Measurements from ENCODE around the gene ULBP3.

The ULBP3 gene

DNA sequence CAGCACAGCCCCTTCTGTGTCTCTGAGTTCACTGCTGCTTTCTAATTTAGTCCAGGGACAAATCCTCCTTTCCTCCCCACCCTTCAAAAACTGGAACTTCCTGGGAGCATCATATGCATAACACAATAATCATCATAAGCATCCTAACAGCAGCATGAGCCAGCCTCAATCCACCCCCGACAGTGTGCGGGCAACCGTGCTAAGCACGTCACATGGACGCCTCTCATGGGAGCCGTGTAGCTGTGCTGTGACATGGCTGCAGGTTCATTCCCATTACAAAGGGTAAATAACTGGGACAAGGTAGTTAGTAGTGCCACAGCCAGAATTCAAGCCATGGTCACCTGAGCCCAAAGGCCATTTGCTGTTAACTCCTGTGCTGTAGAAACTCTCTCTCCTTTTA, 24.5 kb upstream of the ULBP3 start:
- TF ChIP-seq, protein P1, sequence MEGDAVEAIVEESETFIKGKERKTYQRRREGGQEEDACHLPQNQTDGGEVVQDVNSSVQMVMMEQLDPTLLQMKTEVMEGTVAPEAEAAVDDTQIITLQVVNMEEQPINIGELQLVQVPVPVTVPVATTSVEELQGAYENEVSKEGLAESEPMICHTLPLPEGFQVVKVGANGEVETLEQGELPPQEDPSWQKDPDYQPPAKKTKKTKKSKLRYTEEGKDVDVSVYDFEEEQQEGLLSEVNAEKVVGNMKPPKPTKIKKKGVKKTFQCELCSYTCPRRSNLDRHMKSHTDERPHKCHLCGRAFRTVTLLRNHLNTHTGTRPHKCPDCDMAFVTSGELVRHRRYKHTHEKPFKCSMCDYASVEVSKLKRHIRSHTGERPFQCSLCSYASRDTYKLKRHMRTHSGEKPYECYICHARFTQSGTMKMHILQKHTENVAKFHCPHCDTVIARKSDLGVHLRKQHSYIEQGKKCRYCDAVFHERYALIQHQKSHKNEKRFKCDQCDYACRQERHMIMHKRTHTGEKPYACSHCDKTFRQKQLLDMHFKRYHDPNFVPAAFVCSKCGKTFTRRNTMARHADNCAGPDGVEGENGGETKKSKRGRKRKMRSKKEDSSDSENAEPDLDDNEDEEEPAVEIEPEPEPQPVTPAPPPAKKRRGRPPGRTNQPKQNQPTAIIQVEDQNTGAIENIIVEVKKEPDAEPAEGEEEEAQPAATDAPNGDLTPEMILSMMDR (IDR thresholded peaks at IDR 0.05; ENCODE audit: low read depth, low read length): no peak
- Histone ChIP-seq H3K4me3 (ENCODE audit: low read depth, low read length) (no peak overlapping the region), H3K27me3 (ENCODE audit: insufficient read depth, low read depth, severe bottlenecking) (no peaks in the 10 kb centered on the region), H3K27ac (no peak overlapping the region), H3K36me3 (no peaks in the 10 kb centered on the region), H3K9me3 (ENCODE audit: severe bottlenecking) (no peaks in the 10 kb centered on the region)
- DNase-seq: no peak

DNA sequence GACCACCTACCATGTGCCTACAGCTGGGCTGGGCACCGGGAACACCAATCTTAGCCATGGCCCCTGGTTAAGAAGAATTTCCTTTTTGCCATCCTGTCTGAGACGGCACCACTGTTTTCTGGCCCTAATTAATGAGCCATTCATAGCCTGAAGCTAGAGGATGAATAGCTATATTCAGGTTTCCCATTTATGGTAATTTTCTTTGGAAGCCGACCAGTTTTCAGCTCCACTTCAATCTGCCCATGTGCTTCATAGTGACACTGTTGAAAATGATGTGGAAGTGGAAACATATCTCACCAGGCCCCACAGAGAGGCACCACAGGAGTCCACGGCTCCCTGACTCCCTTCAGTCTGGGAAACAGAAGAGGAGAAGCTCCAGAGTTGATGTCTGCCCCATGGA, 22.6 kb upstream of the ULBP3 start:
- no peaks in the 10 kb centered on the region for H3K27me3 ChIP-seq (ENCODE audit: insufficient read depth, low read depth, severe bottlenecking)
- H3K27ac ChIP-seq: no peak overlapping the region
- H3K36me3 ChIP-seq: no peaks in the 10 kb centered on the region
- no peaks in the 10 kb centered on the region for H3K9me3 ChIP-seq (ENCODE audit: severe bottlenecking)
- DNase-seq: no peak
- TF ChIP-seq, protein P1 (IDR thresholded peaks at IDR 0.05; ENCODE audit: low read depth, low read length): no peak
- H3K4me3 ChIP-seq (ENCODE audit: low read depth, low read length): no peak overlapping the region

DNA sequence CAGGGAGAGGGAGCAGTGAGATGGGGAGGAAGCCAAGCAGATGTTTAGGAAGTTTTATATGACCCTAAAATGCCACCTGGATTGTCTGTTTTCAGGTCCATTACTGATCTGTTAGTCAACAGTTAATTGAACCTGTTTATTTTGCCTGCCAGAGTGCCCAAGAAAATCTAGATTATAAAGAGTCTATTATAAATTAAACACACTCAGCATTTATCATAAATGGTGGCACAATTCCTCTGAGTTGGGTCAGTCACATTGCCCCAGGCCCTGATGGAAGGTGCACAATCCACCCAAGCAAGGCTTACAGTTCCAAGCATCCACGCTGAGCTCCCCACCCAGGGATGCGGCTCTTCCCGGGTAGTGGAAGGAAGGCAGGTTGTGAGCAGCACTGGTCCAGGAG, 21.4 kb upstream of the ULBP3 start:
- TF ChIP-seq, protein P1 (IDR thresholded peaks at IDR 0.05; ENCODE audit: low read depth, low read length): no peak
- H3K4me3 ChIP-seq (ENCODE audit: low read depth, low read length): no peak overlapping the region
- no peak overlapping the region for H3K27ac ChIP-seq
- no peaks in the 10 kb centered on the region for H3K36me3 ChIP-seq
- no peaks in the 10 kb centered on the region for H3K27me3 ChIP-seq (ENCODE audit: insufficient read depth, low read depth, severe bottlenecking)
- DNase-seq: no peak
- H3K9me3 ChIP-seq (ENCODE audit: severe bottlenecking): no peaks in the 10 kb centered on the region

DNA sequence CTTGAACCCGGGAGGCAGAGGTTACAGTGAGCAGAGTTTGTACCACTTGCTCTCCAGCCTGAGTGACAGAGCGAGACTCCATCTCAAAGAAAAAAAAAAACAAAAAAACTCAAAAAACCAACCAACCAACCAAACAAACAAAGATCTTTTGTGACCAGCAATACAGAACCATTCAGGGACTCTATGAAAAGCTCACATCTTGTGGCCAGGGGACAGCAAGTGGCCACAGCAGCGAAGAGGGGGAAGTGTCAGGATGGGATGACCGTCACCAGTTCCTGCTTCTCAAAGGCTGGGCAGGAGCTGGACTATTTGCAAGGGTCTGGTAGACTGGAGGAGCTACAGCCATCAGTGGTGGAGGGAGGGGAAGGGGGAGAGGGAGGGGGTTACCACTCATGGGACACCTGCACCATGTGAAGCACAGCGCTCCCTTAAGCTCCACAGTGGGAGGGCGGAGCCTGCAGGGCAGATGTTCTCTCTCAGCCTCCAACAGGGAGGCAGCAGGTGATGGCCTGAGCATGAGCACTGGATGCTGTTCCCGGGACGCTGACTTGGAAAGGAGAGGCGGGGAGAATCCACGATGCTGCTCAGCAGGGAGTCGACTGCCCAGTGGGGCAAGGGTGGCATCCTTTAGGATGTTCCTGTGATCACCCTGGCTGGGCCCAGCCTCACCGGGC, 19.7 kb upstream of the ULBP3 start:
- no peaks in the 10 kb centered on the region for H3K36me3 ChIP-seq
- no peak for DNase-seq
- TF ChIP-seq, protein P1 (IDR thresholded peaks at IDR 0.05; ENCODE audit: low read depth, low read length): no peak
- H3K27me3 ChIP-seq (ENCODE audit: insufficient read depth, low read depth, severe bottlenecking): no peaks in the 10 kb centered on the region
- H3K9me3 ChIP-seq (ENCODE audit: severe bottlenecking): no peaks in the 10 kb centered on the region
- H3K27ac ChIP-seq: no peak overlapping the region
- no peak overlapping the region for H3K4me3 ChIP-seq (ENCODE audit: low read depth, low read length)

DNA sequence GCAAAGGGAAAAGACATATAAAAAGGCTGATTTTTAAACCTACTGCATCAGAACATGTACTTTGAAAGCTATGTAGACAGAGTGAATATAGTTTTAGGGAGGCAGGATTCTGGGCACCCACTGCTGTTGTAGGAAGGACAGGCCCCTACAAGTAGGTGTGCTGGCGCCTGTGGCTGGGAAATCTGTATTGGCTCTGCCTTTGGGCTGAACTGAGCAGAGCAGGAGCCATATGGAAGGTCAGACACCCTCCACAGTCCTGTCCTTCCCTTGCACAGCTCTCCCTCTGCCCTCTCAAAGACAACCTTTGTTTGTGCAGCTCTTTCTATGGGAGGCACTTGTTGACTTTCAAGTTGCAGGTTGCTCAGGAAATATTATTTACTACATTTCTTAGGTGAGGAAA, 18.4 kb upstream of the ULBP3 start:
- Histone ChIP-seq H3K4me3 (ENCODE audit: low read depth, low read length) (no peak overlapping the region), H3K27ac (no peak overlapping the region), H3K9me3 (ENCODE audit: severe bottlenecking) (no peaks in the 10 kb centered on the region), H3K27me3 (ENCODE audit: insufficient read depth, low read depth, severe bottlenecking) (no peaks in the 10 kb centered on the region), H3K36me3 (no peaks in the 10 kb centered on the region)
- no peak for DNase-seq
- TF ChIP-seq, protein P1 (IDR thresholded peaks at IDR 0.05; ENCODE audit: low read depth, low read length): no peak

DNA sequence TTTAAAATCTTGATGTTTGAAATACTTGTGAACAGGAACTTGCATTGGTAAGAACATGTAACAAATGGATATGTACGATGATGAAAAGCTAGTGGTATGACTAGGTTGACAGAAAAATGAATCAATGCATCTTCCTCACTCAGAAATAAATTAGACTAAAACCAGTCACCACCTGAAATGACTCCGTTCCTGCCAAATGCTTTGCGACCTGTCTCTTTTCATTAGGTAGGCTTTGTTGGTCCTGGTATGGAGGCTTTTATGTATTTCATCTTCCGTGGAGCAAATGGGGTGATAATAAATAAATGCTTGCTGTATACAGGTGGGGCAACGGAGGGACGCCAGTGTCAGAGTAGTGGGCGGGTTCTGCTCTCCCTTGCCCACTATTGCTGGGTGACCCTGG, 17.1 kb upstream of the ULBP3 start:
- TF ChIP-seq, protein P1 (IDR thresholded peaks at IDR 0.05; ENCODE audit: low read depth, low read length): no peak
- Histone ChIP-seq H3K9me3 (ENCODE audit: severe bottlenecking) (no peaks in the 10 kb centered on the region), H3K27me3 (ENCODE audit: insufficient read depth, low read depth, severe bottlenecking) (no peaks in the 10 kb centered on the region), H3K4me3 (ENCODE audit: low read depth, low read length) (no peak overlapping the region), H3K36me3 (no peaks in the 10 kb centered on the region), H3K27ac (no peak overlapping the region)
- no peak for DNase-seq

All from WERI-Rb-1 (cell line).